ES-I3 (cell line): ENCODE data around the gene TUBB4A.

Source experiments
- H3K36me3 ChIP-seq: 2 replicates; pipeline ENCODE4 v1.6.1; 2013; ENCODE audit warnings: mild to moderate bottlenecking, low read length, control low read depth, moderate library complexity; ENCODE audit not compliant: insufficient read depth
- H3K4me1 ChIP-seq: 2 replicates; pipeline ENCODE4 v1.6.1; 2013; ENCODE audit warnings: mild to moderate bottlenecking, control low read depth, low read length; ENCODE audit not compliant: insufficient read depth
- H3K9ac ChIP-seq: 2 replicates; pipeline ENCODE4 v1.6.1; 2013; ENCODE audit warnings: low read depth, mild to moderate bottlenecking, low read length, moderate library complexity
- H3K9me3 ChIP-seq: 2 replicates; pipeline ENCODE4 v1.6.1; 2013; ENCODE audit warnings: mild to moderate bottlenecking, low read length, moderate library complexity; ENCODE audit not compliant: control insufficient read depth, insufficient read depth

Gene TUBB4A

DNA sequence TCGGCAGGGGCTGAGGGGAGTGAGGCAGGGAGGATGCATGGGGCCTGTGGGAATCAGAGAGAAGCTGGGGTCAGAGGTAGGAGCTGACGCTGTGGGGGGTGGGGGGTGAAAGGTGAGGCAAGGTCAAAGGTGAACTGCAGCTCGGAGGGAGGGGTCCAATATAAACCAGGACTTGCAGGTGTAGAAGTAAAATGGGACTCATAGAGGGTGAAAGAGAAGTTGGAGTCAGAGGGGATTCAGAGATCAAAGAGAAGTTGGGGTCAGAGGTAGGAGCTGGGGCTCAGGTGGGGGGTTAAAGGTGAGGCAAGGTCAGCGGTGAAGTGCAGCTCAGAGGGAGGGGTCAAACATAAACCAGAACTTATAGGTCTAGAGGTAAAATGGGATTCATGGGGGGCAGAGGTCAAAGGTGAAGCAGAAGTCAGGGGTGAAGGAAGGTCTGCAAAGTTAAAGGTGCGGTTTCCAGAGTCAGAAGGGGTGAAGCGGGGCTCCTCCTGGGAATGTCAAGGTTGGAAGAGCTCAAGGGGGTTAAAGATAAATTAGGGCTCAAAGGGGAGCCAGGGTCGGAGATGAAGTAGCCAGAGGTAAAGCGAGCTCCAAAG is 7.6 kb downstream of the TUBB4A start:
- H3K9me3 ChIP-seq, result no peaks in the 10 kb centered on the region
- 0 out of 2 replicates have a peak, but pooled peaks cover 6% of the 10 kb centered on the region for H3K4me1 ChIP-seq
- no peaks in the 10 kb centered on the region for H3K36me3 ChIP-seq
- no peak overlapping the region for H3K9ac ChIP-seq

DNA sequence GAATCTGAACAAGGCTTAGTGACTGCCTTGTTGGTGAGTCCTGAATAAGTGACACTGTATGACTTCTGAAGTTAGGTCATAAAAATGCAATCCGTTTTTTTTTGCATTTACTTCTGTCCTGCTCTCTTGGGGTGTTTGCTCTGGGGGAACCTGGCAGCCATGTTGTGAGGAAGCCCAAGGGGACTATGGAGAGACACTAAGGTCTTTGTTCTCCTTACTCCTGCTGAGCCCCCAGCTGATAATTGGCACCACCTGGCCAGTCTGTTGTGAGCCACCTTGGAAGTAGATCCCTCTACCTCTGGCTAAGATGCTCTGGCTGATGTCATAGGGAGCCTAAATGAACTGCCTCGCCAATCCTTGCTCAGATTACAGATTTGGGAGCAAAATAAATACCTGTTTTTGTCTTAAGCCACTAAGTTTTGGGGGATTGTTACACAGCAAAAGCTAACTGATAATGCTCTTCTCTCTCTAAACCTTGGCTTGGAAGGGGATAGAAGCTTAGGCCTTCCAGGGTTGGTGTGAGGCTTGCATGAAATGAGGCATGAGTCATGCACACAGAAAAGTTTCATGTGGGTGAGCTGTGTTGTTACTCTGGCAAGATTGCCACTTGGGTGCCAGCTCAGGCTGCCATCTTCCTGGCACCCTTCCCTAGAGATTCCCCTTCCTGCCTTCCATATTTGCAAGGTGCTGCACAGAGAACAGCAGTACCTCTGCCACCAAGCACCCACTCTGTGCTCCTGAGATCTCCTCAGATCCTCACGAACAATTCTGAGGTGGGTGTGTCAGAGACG is 10.1 kb downstream of the TUBB4A start:
- no peaks in the 10 kb centered on the region for H3K9me3 ChIP-seq
- no peaks in the 10 kb centered on the region for H3K36me3 ChIP-seq
- H3K9ac ChIP-seq, result no peak overlapping the region
- H3K4me1 ChIP-seq, result 0 out of 2 replicates have a peak, but pooled peaks cover 9% of the 10 kb centered on the region

DNA sequence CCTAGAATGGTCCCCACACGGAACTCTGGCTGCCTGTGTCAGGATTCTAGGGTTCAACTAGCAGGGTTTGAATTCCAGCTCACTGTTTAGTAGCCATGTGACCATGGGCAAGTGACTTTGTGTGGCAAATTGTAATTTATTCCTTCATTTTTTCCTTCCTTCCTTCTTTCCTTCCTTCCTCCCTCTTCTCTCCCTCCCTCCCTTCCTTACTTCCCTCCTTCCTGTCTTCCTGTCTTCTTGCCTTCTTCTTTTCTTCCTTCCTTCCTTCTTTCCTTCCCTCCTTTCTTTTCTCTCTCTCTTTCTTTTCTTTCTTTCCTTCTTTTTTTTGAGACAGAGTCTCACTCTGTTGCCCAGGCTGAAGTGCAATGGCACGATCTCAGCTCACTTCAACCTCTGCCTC is 12.0 kb downstream of the TUBB4A start:
- Histone ChIP-seq H3K4me1 (0 out of 2 replicates have a peak, but pooled peaks cover 9% of the 10 kb centered on the region), H3K36me3 (no peaks in the 10 kb centered on the region), H3K9me3 (no peaks in the 10 kb centered on the region), H3K9ac (no peak overlapping the region)

DNA sequence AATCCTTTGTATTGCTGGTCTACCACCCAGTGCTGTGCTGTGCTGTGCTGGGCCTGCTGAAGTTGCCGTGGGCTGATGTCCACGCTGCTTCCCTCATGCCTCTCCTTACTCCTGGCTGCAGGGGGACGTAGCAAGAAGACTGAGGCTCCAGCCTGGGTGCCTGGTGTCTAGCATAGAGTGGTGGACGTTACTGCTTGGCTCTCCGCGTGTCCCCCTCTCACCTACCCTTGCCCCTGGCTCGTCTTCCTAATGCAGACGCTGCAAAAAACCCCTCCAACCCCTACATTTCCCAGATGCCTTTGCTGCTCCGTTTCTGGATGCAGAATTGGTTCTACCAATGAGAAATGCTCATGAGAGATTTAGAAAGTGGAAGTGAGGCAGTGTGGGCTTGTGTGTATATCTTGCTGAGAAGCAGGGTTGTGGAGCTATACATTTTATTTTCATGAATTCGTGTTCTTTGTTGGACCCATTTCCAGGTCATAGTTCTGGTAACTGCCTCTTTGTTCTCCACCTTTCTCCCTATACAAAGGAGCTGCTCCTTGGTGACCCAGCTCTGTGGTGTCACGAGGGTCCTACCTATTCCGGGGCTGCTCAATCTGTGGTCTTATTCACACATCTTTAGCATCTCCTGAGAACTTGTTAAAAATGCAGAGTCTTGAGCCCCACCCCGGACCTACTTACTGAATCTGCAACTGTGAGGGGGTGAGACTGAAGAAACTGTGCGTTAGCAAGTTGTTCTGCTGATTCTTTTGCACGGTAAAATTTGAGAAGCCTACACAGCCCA is 12.6 kb downstream of the TUBB4A start:
- Histone ChIP-seq H3K9ac (no peak overlapping the region), H3K36me3 (no peaks in the 10 kb centered on the region), H3K9me3 (no peaks in the 10 kb centered on the region), H3K4me1 (0 out of 2 replicates have a peak, but pooled peaks cover 9% of the 10 kb centered on the region)

DNA sequence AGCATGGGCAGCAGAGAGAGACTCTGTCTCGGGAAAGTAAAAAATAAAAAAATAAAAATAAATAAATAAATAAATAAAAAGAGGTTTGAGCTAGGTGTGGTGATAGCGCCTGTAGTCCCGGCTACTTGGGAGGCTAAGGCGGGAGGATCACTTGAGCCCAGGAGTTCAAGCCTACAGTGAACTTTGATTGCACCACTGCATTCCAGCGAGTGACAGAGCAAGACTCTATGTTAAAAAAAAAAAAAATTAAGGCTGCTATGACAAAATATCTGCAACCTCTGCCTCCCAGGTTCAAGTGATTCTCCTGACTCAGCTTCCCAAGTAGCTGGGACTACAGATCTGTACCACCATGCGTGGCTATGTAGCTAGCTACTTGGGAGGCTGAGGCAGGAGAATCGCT is 17.3 kb downstream of the TUBB4A start:
- no peaks in the 10 kb centered on the region for H3K36me3 ChIP-seq
- no peaks in the 10 kb centered on the region for H3K9me3 ChIP-seq
- H3K9ac ChIP-seq, result no peak overlapping the region
- H3K4me1 ChIP-seq, result peaks cover 13% of the 10 kb centered on the region; the same call in 1 of the 2 replicates

DNA sequence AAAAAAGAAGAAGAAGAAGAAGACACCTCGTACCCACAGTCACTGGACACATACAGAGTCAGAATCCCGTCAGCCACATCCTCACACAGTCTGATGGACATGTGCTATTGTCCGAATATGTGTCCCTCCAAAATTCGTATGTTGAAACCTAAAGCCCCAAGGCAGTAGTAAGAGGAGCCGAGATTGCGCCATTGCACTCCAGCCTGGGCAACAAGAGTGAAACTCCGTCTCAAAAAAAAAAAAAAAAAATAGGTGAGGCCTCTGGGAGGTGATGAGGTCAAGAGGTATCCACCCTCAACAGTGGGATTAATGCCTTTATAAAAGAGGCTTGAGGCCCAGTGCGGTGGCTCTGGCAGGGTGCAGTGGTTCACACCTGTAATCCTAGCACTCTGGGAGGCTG is 17.9 kb downstream of the TUBB4A start:
- no peak overlapping the region for H3K9ac ChIP-seq
- H3K9me3 ChIP-seq, result no peaks in the 10 kb centered on the region
- peaks cover 8% of the 10 kb centered on the region; the same call in 1 of the 2 replicates for H3K4me1 ChIP-seq
- no peaks in the 10 kb centered on the region for H3K36me3 ChIP-seq

DNA sequence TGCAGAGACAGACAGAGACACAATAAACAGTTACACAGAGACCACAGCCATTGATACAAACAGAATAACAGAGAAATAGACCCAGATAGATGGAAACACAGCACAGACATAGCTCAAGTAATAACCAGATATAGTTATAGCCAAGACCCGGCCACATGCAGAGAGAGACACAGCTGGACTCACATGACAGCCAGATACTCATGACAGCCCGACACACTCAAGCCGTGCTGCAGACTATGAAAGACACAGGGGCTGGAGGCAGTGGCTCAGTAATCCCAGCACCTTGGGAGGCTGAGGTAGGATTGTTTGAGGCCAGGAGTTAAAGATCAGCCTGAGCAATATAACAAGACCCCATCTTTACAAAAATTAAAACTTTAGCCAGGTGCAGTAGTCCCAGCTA is 18.9 kb downstream of the TUBB4A start:
- Histone ChIP-seq H3K9me3 (no peaks in the 10 kb centered on the region), H3K9ac (no peak overlapping the region)

DNA sequence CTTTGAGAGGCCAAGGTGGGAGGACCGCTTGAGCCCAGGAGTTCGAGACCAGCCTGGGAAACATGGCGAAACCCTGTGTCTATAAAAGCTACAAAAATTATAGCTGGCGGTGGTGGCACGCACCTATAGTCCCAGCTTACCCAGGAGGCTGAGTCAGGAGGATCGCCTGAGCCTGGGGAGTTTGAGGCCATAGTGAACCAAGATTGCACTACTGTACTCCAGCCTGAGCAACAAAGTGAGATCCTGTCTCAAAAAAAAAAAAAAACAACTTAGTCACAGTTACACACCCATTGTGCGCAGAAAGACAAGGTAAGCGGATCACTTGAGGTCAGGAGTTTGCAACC is 19.8 kb downstream of the TUBB4A start:
- H3K36me3 ChIP-seq, result no peaks in the 10 kb centered on the region
- no peak overlapping the region for H3K9ac ChIP-seq
- H3K9me3 ChIP-seq, result no peaks in the 10 kb centered on the region
- peaks cover 8% of the 10 kb centered on the region; the same call in 1 of the 2 replicates for H3K4me1 ChIP-seq

More for the DNA sequence above, 18.9 kb downstream of the TUBB4A start:
- Histone ChIP-seq H3K36me3 (no peaks in the 10 kb centered on the region), H3K4me1 (peaks cover 8% of the 10 kb centered on the region; the same call in 1 of the 2 replicates)

DNA sequence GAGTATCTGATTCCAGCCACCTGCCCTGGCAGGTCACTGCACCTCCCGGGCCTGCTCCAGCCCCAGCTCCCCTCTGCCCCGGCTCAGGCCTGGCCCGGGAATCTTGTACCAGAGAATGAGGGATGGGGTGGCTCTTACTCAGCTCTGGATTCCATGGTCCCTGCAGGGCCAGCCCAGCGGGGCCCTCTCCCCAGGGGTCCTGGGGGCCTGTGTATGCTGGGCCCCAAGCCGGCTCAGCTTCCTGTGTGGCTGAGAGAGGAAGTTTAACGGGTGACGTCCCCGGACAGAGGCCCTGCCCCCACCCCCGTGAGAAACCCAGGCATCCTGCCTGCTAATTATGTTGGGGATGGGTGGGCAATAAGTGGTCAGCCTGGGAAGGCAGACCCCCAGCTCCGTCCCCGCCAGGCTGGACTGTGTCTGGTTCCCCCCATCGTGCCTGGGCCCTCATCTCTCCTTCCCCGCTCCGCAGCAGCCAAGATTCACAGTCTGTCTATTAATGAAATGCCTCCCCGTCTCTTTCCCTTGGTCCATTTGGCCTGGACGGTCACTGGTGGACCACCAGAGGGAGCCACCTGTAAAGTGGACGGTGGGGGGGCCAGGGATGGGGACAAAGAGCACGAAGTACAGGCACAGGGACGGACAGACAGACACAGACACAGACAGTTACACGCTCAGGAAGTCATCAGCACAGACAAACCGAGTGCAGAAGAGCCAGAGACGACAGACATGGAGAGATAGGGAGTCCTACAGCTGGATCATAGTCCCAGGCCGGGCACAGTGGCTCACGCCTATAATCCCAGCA is 20.4 kb downstream of the TUBB4A start, which contains the start of gene DENND1C:
DENND1C (minus strand) TSS at position 247 of the 802 bp plus-strand sequence; CDS start at position 155, 92 bp downstream.
- no peak within 1 kb of the TSS for H3K9ac ChIP-seq
- no peaks in the 10 kb centered on the region for H3K36me3 ChIP-seq

DNA sequence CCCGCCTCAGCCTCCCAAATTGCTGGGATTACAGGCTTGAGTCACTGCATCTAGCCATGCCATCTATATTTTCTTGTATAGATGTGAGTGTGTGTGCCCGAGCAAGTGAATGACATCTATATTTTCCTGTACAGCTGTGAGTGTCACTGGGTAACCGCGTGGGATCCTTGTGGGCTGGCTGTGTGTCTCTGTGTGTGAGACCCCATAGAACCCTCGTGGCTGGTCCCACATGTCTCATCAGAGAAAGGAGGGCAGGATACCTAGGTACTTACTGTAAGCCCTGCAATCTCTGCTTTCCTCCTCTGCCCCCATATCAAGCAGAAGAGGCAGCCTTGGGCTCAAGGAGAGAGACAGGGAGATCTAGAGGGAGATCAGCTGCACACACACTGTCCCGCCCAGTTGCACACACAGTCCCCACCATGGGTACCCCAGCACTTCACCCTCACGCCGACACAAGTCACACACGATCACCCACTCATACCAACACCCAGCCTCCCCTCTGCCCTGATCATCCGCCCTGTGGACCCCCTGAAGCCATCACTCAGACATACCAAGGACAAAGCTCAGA is 21.2 kb downstream of the TUBB4A start:
- H3K9me3 ChIP-seq, result no peaks in the 10 kb centered on the region
- H3K4me1 ChIP-seq, result peaks cover 8% of the 10 kb centered on the region; the same call in 1 of the 2 replicates
- no peak overlapping the region for H3K9ac ChIP-seq
- no peaks in the 10 kb centered on the region for H3K36me3 ChIP-seq

More for the DNA sequence above, 20.4 kb downstream of the TUBB4A start, which contains the start of gene DENND1C:
- Histone ChIP-seq H3K9me3 (no peaks in the 10 kb centered on the region), H3K4me1 (peaks cover 8% of the 10 kb centered on the region; the same call in 1 of the 2 replicates)

DNA sequence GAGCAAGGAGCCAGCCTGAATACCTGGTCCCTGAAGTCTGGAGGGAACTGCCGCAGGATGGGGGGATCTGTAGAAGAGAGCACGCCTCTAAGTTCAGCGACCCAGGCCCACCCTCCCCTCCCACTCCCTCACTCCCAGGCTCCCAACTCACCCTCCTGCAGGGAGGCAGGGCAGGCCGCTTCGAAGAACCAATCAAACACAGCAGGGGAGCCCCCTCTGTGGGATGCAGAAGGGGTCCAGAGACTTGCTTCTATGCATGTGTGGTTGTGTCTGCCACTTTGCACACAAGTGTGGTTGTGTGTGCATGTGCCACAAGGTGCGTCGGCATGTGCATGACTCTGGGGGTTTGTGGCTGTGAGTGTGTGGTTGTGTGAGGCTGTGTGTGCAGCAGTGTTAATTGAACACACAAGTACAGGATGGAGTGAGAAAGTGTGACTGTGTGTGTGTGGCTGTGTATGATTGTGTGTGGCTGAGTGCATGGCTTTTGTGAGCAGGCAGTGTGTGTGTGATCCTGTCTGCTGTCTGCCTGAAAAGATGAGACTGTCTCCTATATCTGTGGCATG is 22.2 kb downstream of the TUBB4A start:
- H3K4me1 ChIP-seq, result peaks cover 8% of the 10 kb centered on the region; the same call in 1 of the 2 replicates
- no peaks in the 10 kb centered on the region for H3K9me3 ChIP-seq
- no peaks in the 10 kb centered on the region for H3K36me3 ChIP-seq
- no peak overlapping the region for H3K9ac ChIP-seq

DNA sequence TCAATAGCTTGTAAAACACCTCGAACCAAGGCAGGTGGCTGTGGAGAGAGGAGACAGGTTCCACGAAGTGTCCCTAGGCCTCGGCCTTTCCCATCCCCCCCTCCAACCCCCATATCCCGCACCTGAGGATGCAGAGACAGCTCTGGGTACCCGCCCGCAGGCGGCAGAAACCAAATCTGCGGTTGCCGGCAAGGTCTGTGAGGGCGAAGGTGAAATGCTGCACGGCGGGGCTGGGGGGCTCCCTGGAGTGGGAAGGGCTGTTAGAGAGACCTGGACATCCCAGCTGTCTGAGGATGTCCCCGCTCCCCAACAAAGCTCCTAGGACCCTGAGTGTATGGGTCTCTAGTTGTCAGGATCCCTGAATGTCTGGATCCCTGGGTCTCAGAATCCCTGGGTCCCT is 23.3 kb downstream of the TUBB4A start:
- no peaks in the 10 kb centered on the region for H3K36me3 ChIP-seq
- peaks cover 8% of the 10 kb centered on the region; the same call in 1 of the 2 replicates for H3K4me1 ChIP-seq
- H3K9me3 ChIP-seq, result no peaks in the 10 kb centered on the region
- no peak overlapping the region for H3K9ac ChIP-seq

DNA sequence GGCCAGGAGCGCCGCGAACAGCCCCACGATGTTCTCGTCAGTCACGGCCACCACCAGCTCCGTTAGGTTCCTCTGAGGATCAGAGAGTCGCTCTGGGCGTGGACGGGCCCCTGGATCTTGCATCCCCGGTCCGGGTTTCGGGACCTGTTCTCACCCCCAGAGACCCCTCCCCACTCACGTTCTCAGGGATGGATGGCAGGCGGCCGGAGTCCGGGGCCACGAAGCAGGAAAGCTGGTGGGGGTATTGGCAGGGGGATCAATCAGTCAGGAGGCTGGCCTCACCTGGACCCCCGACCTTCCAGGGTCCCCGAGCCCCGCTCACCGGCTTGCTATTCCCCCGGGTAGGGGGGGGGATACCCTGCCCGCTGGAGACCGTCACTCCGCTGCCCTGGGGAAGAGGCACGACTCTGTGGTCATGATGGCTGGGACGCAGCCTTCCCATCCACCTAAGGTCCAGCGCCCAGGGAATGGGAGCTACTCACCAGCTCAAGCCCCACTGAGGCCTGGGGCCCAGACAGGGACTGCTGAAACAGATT is 25.1 kb downstream of the TUBB4A start:
- Histone ChIP-seq H3K9me3 (no peaks in the 10 kb centered on the region), H3K36me3 (no peaks in the 10 kb centered on the region), H3K4me1 (peaks cover 8% of the 10 kb centered on the region; the same call in 1 of the 2 replicates), H3K9ac (peak overlapping the region; percentile 64; the same call in 1 of the 2 replicates)
